Cardiac muscle cell (in vitro differentiated cells and primary cell): ENCODE data around the gene CEMIP. TPM values are rescaled to one million over a fixed set of nuclear protein-coding genes. Genes with fewer than 3 reads are reported as not detected.

ENCODE experiments used
- DNase-seq, 2 donors: peaks; one replicate each; pipeline versions ENCODE4 v3.0.0 to v3.0.0-alpha.2; 2010 to 2017; ENCODE audit warnings: low read depth in 1 of 2, low spot score in 1 of 2
- H3K27ac ChIP-seq: fragments of 200-600 bp; sonication (generic); 2 replicates; pipeline ENCODE4 v1.5.1; 2016
- H3K27me3 ChIP-seq: fragments of 200-600 bp; sonication (generic); 2 replicates; pipeline ENCODE4 v1.6.0; 2016; ENCODE audit warnings: control low read depth
- H3K36me3 ChIP-seq: fragments of 200-600 bp; sonication (generic); 2 replicates; pipeline ENCODE4 v1.5.1; 2016; ENCODE audit warnings: control low read depth
- H3K4me1 ChIP-seq: fragments of 200-600 bp; sonication (generic); 2 replicates; pipeline ENCODE4 v1.8.1; 2017; ENCODE audit warnings: low read depth, mild to moderate bottlenecking, mixed run types
- H3K4me3 ChIP-seq: fragments of 200-600 bp; sonication (generic); 2 replicates; pipeline ENCODE4 v1.5.1; 2016; ENCODE audit warnings: mild to moderate bottlenecking
- H3K9me3 ChIP-seq: fragments of 200-600 bp; sonication (generic); 2 replicates; pipeline ENCODE4 v1.5.1; 2017; ENCODE audit warnings: low read depth, mild to moderate bottlenecking, control low read depth
- polyA plus RNA-seq: library from polyadenylated mRNA; unstranded; fragments of >200 nt; fragmentation: Nextera tagmentation; extraction: Ambion mirVana; gene quantifications from 2 replicates; pipeline ENCODE4 v1.2.1, GENCODE V29; 2016
- total RNA-seq: library from RNA; depleted of rRNA; stranded (reverse); fragments of >200 nt; gene quantifications from 2 replicates; pipeline ENCODE4 v1.2.3, GENCODE V29; 2016
- TF ChIP-seq, protein P1 (sequence below): IDR thresholded peaks from 2 replicates; pipeline ENCODE4 v1.5.1; 2012; ENCODE audit warnings: low read depth, mild to moderate bottlenecking, low read length

The CEMIP gene
- total and polyA plus RNA-seq, 2 experiments from 2014 or later: 0.12 to 1.9 TPM

GRCh38 chr15:80887148-80887547 is 108.0 kb downstream of the CEMIP start:
- Histone ChIP-seq H3K36me3 (no peaks in the 10 kb centered on the region), H3K4me3 (no peak overlapping the region), H3K27ac (no peak overlapping the region), H3K9me3 (no peaks in the 10 kb centered on the region), H3K4me1 (no peaks in the 10 kb centered on the region), H3K27me3 (no peaks in the 10 kb centered on the region)
- DNase-seq: no peak
- TF ChIP-seq, protein P1, sequence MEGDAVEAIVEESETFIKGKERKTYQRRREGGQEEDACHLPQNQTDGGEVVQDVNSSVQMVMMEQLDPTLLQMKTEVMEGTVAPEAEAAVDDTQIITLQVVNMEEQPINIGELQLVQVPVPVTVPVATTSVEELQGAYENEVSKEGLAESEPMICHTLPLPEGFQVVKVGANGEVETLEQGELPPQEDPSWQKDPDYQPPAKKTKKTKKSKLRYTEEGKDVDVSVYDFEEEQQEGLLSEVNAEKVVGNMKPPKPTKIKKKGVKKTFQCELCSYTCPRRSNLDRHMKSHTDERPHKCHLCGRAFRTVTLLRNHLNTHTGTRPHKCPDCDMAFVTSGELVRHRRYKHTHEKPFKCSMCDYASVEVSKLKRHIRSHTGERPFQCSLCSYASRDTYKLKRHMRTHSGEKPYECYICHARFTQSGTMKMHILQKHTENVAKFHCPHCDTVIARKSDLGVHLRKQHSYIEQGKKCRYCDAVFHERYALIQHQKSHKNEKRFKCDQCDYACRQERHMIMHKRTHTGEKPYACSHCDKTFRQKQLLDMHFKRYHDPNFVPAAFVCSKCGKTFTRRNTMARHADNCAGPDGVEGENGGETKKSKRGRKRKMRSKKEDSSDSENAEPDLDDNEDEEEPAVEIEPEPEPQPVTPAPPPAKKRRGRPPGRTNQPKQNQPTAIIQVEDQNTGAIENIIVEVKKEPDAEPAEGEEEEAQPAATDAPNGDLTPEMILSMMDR: no peak

DNA sequence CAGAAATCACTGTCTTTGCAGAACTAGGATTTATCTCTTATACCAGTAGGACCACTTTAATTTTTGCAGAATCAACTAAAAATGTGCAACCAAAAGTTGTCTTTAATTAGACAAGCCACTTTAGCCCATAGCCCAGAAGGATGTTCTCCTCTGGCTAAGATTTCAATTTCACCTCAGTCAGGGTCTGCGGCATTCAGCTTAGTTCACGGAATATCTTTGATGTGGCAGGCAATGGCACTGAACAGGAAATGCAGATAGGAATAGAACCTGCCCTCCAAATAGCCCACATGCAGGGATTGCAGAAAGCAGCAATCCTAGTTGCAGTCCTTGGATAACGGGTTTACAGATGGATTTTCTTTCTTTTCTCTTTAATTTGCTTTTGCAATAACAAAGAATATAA is 109.7 kb downstream of the CEMIP start:
- no peaks in the 10 kb centered on the region for H3K27me3 ChIP-seq
- no peaks in the 10 kb centered on the region for H3K36me3 ChIP-seq
- no peaks in the 10 kb centered on the region for H3K4me1 ChIP-seq
- TF ChIP-seq, protein P1: no peak
- H3K9me3 ChIP-seq: no peaks in the 10 kb centered on the region
- DNase-seq: no peak
- no peak overlapping the region for H3K27ac ChIP-seq
- no peak overlapping the region for H3K4me3 ChIP-seq

DNA sequence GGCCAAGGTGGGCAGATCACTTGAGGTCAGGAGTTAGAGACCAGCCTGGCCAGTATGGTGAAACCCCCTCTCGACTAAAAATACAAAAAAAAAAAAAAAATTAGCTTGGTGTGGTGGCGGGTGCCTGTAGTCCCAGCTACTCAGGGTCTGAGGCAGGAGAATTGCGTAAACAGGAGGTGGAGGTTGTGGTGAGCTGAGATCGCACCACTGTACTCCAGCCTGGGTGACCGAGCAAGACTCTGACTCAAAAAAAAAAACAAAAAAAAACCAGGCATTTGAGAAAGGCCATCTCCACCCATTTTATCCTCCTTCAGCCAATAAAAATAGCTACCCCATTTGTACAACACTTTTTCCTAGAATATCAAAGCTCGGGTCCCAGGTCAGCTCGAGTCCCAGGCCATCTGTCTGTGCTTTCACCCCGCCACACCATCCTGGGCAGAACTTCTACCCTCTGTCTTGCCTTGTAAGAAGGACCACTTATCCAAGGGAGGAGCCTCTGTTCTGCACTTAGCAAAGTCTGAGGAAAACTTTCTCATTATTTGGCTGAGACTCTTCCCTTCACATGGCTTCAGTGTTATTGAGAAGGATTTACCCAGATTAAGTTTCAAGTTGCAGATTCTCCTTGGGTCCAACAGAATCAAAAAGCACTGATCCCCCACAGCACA is 111.3 kb downstream of the CEMIP start:
- no peaks in the 10 kb centered on the region for H3K36me3 ChIP-seq
- DNase-seq: peak in 1 of 2 donors; percentile 30
- TF ChIP-seq, protein P1: no peak
- H3K4me3 ChIP-seq: no peak overlapping the region
- no peaks in the 10 kb centered on the region for H3K27me3 ChIP-seq
- no peak overlapping the region for H3K27ac ChIP-seq
- H3K9me3 ChIP-seq: no peaks in the 10 kb centered on the region
- H3K4me1 ChIP-seq: no peaks in the 10 kb centered on the region

GRCh38 chr15:80891006-80891405 is 111.8 kb downstream of the CEMIP start:
- Histone ChIP-seq H3K36me3 (no peaks in the 10 kb centered on the region), H3K4me1 (no peaks in the 10 kb centered on the region), H3K27ac (no peak overlapping the region), H3K27me3 (no peaks in the 10 kb centered on the region), H3K4me3 (no peak overlapping the region), H3K9me3 (no peaks in the 10 kb centered on the region)
- TF ChIP-seq, protein P1: no peak
- peak in 1 of 2 donors; percentile 50 for DNase-seq

DNA sequence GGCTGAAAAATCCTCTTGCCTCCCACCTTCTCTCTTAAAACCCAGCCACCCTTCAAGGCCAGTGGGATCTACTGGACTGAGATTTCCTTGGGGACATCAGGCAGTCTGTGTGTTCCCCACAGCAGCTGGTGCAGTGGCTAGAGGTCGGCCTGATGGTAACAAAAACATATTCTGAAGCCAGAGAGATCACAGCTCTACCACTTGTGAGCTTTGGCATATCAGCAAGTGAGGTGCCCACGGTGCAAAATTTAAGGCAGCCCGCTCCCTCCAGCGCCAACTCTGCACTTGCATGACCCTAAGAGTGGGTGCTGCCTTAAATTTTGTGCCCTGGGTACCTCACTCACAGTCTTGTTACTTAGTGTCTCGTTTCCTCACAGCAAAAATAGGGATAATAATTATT is 113.2 kb downstream of the CEMIP start:
- Histone ChIP-seq H3K4me1 (no peaks in the 10 kb centered on the region), H3K27me3 (no peaks in the 10 kb centered on the region), H3K4me3 (no peak overlapping the region), H3K9me3 (no peaks in the 10 kb centered on the region), H3K36me3 (no peaks in the 10 kb centered on the region), H3K27ac (no peak overlapping the region)
- DNase-seq: no peak
- TF ChIP-seq, protein P1: no peak

DNA sequence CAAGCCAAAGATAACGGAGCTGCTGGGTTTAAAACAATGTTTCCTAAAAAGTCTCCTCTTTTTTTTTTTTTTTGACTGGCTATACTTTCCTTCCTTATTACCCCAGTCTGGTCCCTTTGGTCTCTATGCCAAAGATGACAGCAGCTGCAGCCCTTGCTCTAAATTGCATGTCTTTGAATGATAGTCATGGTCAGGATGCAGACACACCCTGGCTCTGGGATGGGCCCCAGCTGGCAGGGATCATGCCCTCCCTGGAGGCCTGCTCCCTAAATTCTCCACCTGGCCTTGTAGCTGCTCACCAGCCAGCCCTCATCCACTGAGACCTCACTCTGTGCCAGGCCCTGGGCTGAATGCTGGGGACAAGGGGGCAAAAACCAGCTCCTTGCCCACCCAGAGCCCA is 114.6 kb downstream of the CEMIP start:
- Histone ChIP-seq H3K4me1 (no peaks in the 10 kb centered on the region), H3K9me3 (no peaks in the 10 kb centered on the region), H3K36me3 (no peaks in the 10 kb centered on the region), H3K27ac (no peak overlapping the region), H3K4me3 (no peak overlapping the region), H3K27me3 (no peaks in the 10 kb centered on the region)
- TF ChIP-seq, protein P1: no peak
- no peak for DNase-seq
